Nephron (organoid): Measurements from ENCODE around the gene PCDH7.

ENCODE experiments used
- H3K27ac Mint-ChIP-seq, 3 experiments: 2 replicates each; pipeline ENCODE4 v1.8.0; 2020; ENCODE audit warnings: mixed read lengths in 3 of 3, mild to moderate bottlenecking in 2 of 3, moderate library complexity in 1 of 3
- H3K27me3 Mint-ChIP-seq: 2 replicates; pipeline ENCODE4 v1.8.0; 2021; ENCODE audit warnings: low read depth, mild to moderate bottlenecking, moderate library complexity, mixed read lengths
- H3K36me3 Mint-ChIP-seq: 2 replicates; pipeline ENCODE4 v1.8.0; 2020; ENCODE audit warnings: low read depth, mixed read lengths
- H3K4me1 Mint-ChIP-seq: 2 replicates; pipeline ENCODE4 v1.8.0; 2020; ENCODE audit warnings: mixed read lengths
- H3K4me3 Mint-ChIP-seq, 3 experiments: 2 replicates each; pipeline ENCODE4 v1.8.0; 2020; ENCODE audit warnings: mild to moderate bottlenecking in 3 of 3, mixed read lengths in 3 of 3, moderate library complexity in 2 of 3
- H3K9me3 Mint-ChIP-seq: 2 replicates; pipeline ENCODE4 v1.8.0; 2020; ENCODE audit warnings: mixed read lengths
- CTCF ChIP-seq, 3 experiments: fragments of 200-600 bp; sonication (generic); IDR thresholded peaks; one replicate each; pipeline ENCODE4 v1.5.0; 2021; ENCODE audit warnings: antibody characterized with exemption in 3 of 3; ENCODE audit not compliant: unreplicated experiment in 3 of 3

Gene PCDH7

GRCh38 chr4:30744386-30744785, 24.2 kb downstream of the PCDH7 start:
- H3K36me3 Mint-ChIP-seq, result no peaks in the 10 kb centered on the region
- H3K4me1 Mint-ChIP-seq, result no peaks in the 10 kb centered on the region
- no peak overlapping the region for H3K4me3 Mint-ChIP-seq
- H3K9me3 Mint-ChIP-seq, result no peaks in the 10 kb centered on the region
- H3K27me3 Mint-ChIP-seq, result no peaks in the 10 kb centered on the region
- H3K27ac Mint-ChIP-seq, result no peak overlapping the region
- TF ChIP-seq CTCF (IDR thresholded peaks at IDR 0.05; ENCODE audit: unreplicated experiment in 3 of 3), result no peak

GRCh38 chr4:30744957-30745640, 24.9 kb downstream of the PCDH7 start:
- H3K4me3 Mint-ChIP-seq, result no peak overlapping the region
- TF ChIP-seq CTCF (IDR thresholded peaks at IDR 0.05; ENCODE audit: unreplicated experiment in 3 of 3), result no peak

GRCh38 chr4:30746735-30747134, 26.6 kb downstream of the PCDH7 start:
- no peak for TF ChIP-seq CTCF (IDR thresholded peaks at IDR 0.05; ENCODE audit: unreplicated experiment in 3 of 3)
- H3K4me3 Mint-ChIP-seq, result no peak overlapping the region
- H3K36me3 Mint-ChIP-seq, result no peaks in the 10 kb centered on the region
- H3K27me3 Mint-ChIP-seq, result no peaks in the 10 kb centered on the region
- no peak overlapping the region for H3K27ac Mint-ChIP-seq
- H3K4me1 Mint-ChIP-seq, result no peaks in the 10 kb centered on the region
- H3K9me3 Mint-ChIP-seq, result no peaks in the 10 kb centered on the region

More at GRCh38 chr4:30744957-30745640, 24.9 kb downstream of the PCDH7 start:
- H3K27ac Mint-ChIP-seq, result no peak overlapping the region
- H3K27me3 Mint-ChIP-seq, result no peaks in the 10 kb centered on the region
- no peaks in the 10 kb centered on the region for H3K9me3 Mint-ChIP-seq
- no peaks in the 10 kb centered on the region for H3K4me1 Mint-ChIP-seq
- no peaks in the 10 kb centered on the region for H3K36me3 Mint-ChIP-seq

GRCh38 chr4:30753316-30753715, 33.1 kb downstream of the PCDH7 start:
- Mint-ChIP-seq H3K4me3 (no peak overlapping the region), H3K36me3 (no peaks in the 10 kb centered on the region), H3K27ac (no peak overlapping the region), H3K4me1 (no peaks in the 10 kb centered on the region), H3K27me3 (no peaks in the 10 kb centered on the region), H3K9me3 (no peaks in the 10 kb centered on the region)
- no peak for TF ChIP-seq CTCF (IDR thresholded peaks at IDR 0.05; ENCODE audit: unreplicated experiment in 3 of 3)

- no peak overlapping the region for H3K27ac Mint-ChIP-seq
- no peak overlapping the region for H3K4me3 Mint-ChIP-seq
- no peak for TF ChIP-seq CTCF (IDR thresholded peaks at IDR 0.05; ENCODE audit: unreplicated experiment in 3 of 3)
Measured at GRCh38 chr4:30754021-30754420, 33.9 kb downstream of the PCDH7 start.

GRCh38 chr4:30755346-30755745, 35.2 kb downstream of the PCDH7 start:
- TF ChIP-seq CTCF (IDR thresholded peaks at IDR 0.05; ENCODE audit: unreplicated experiment in 3 of 3), result no peak
- no peaks in the 10 kb centered on the region for H3K9me3 Mint-ChIP-seq
- no peak overlapping the region for H3K4me3 Mint-ChIP-seq
- H3K36me3 Mint-ChIP-seq, result no peaks in the 10 kb centered on the region
- H3K27me3 Mint-ChIP-seq, result no peaks in the 10 kb centered on the region
- no peaks in the 10 kb centered on the region for H3K4me1 Mint-ChIP-seq
- H3K27ac Mint-ChIP-seq, result no peak overlapping the region

More at GRCh38 chr4:30754021-30754420, 33.9 kb downstream of the PCDH7 start:
- Mint-ChIP-seq H3K9me3 (no peaks in the 10 kb centered on the region), H3K27me3 (no peaks in the 10 kb centered on the region), H3K4me1 (no peaks in the 10 kb centered on the region), H3K36me3 (no peaks in the 10 kb centered on the region)
